ENCODE data around the gene HSD17B1.
"Not testable (repeated sequence)": the region's sequence is repeated elsewhere in the genome, so short reads cannot be mapped to it uniquely, and the experiment has no call there.

The HSD17B1 gene

GRCh38 chr17:42538482-42538881 is 14.2 kb upstream of the HSD17B1 start:
- H3F3A ChIP-seq (ENCODE audit: low read depth), result no peaks in the 10 kb centered on the region
- no peaks in the 10 kb centered on the region; the same call in 1 of the 2 replicates for H3K36me3 ChIP-seq (ENCODE audit: insufficient read depth, low read length)
- H3K79me2 ChIP-seq (ENCODE audit: insufficient read depth, low read length), result peaks cover 36% of the 10 kb centered on the region
- no peaks in the 10 kb centered on the region for H3K9me3 ChIP-seq (ENCODE audit: insufficient read depth, low read depth, low read length)
- no peaks in the 10 kb centered on the region for H3K27me3 ChIP-seq (ENCODE audit: insufficient read depth, low read length, poor library complexity, severe bottlenecking)
- peak overlapping the region; percentile 96 for H3K4me2 ChIP-seq (ENCODE audit: low read depth, low read length, poor library complexity, severe bottlenecking)
- no peak overlapping the region for H3K4me3 ChIP-seq (ENCODE audit: low read length, poor library complexity, severe bottlenecking)
- H3K4me1 ChIP-seq (ENCODE audit: insufficient read depth, low read length, poor library complexity, severe bottlenecking), result peaks cover 37% of the 10 kb centered on the region
- TF ChIP-seq CTCF (conservative IDR thresholded peaks at IDR 0.05; ENCODE audit: low read length), result no peak
- TF ChIP-seq EZH2phosphoT487 (IDR thresholded peaks at IDR 0.05; ENCODE audit: borderline replicate concordance), result no peak
- no peak overlapping the region for H2AFZ ChIP-seq (ENCODE audit: low read length)
- peak overlapping the region; percentile 91 for H3K9ac ChIP-seq (ENCODE audit: low read depth, low read length, poor library complexity, severe bottlenecking)
- no peaks in the 10 kb centered on the region for H3K9me2 ChIP-seq (replicated peaks; ENCODE audit: low read depth, low read length)
- peaks cover 8% of the 10 kb centered on the region for H4K20me1 ChIP-seq (ENCODE audit: insufficient read depth, low read length, poor library complexity, severe bottlenecking)

- not testable (repeated sequence) for H3K9me2 ChIP-seq (replicated peaks; ENCODE audit: low read depth, low read length); H3K4me3 ChIP-seq (ENCODE audit: low read length, poor library complexity, severe bottlenecking); H4K20me1 ChIP-seq (ENCODE audit: insufficient read depth, low read length, poor library complexity, severe bottlenecking); H3K36me3 ChIP-seq (ENCODE audit: insufficient read depth, low read length); H3K27me3 ChIP-seq (ENCODE audit: insufficient read depth, low read length, poor library complexity, severe bottlenecking); H3K9me3 ChIP-seq (ENCODE audit: insufficient read depth, low read depth, low read length); H2AFZ ChIP-seq (ENCODE audit: low read length); H3F3A ChIP-seq (ENCODE audit: low read depth); H3K9ac ChIP-seq (ENCODE audit: low read depth, low read length, poor library complexity, severe bottlenecking)
- peak overlapping the region; percentile 46 for H3K4me2 ChIP-seq (ENCODE audit: low read depth, low read length, poor library complexity, severe bottlenecking)
- H3K79me2 ChIP-seq (ENCODE audit: insufficient read depth, low read length), result peaks cover 24% of the 10 kb centered on the region
- peaks cover 29% of the 10 kb centered on the region for H3K4me1 ChIP-seq (ENCODE audit: insufficient read depth, low read length, poor library complexity, severe bottlenecking)
Measured at GRCh38 chr17:42540558-42540957, 12.2 kb upstream of the HSD17B1 start.

- Histone ChIP-seq H3K79me2 (ENCODE audit: insufficient read depth, low read length) (peaks cover 21% of the 10 kb centered on the region), H3F3A (ENCODE audit: low read depth) (no peaks in the 10 kb centered on the region), H4K20me1 (ENCODE audit: insufficient read depth, low read length, poor library complexity, severe bottlenecking) (peaks cover 8% of the 10 kb centered on the region), H3K4me2 (ENCODE audit: low read depth, low read length, poor library complexity, severe bottlenecking) (peak overlapping the region; percentile 46), H3K9me3 (ENCODE audit: insufficient read depth, low read depth, low read length) (no peaks in the 10 kb centered on the region), H3K9me2 (replicated peaks; ENCODE audit: low read depth, low read length) (no peaks in the 10 kb centered on the region), H3K9ac (ENCODE audit: low read depth, low read length, poor library complexity, severe bottlenecking) (peak overlapping the region; percentile 2), H3K27me3 (ENCODE audit: insufficient read depth, low read length, poor library complexity, severe bottlenecking) (no peaks in the 10 kb centered on the region), H3K4me3 (ENCODE audit: low read length, poor library complexity, severe bottlenecking) (no peak overlapping the region), H3K4me1 (ENCODE audit: insufficient read depth, low read length, poor library complexity, severe bottlenecking) (peaks cover 26% of the 10 kb centered on the region), H3K36me3 (ENCODE audit: insufficient read depth, low read length) (no peaks in the 10 kb centered on the region; the same call in 1 of the 2 replicates), H2AFZ (ENCODE audit: low read length) (no peak overlapping the region)
- TF ChIP-seq EZH2phosphoT487 (IDR thresholded peaks at IDR 0.05; ENCODE audit: borderline replicate concordance) (no peak), CTCF (conservative IDR thresholded peaks at IDR 0.05; ENCODE audit: low read length) (no peak)
Measured at GRCh38 chr17:42541041-42541833, 11.5 kb upstream of the HSD17B1 start.
